ENCODE results near the gene FAM200C. TPM values are rescaled to one million over a fixed set of nuclear protein-coding genes. Genes with fewer than 3 reads are reported as not detected.

Gene FAM200C
- total and polyA plus RNA-seq, 2 of the 13 experiments (the other 11 are each of a cell fraction or from before 2014, with no cell fraction given): 3.2 to 4.7 TPM

DNA sequence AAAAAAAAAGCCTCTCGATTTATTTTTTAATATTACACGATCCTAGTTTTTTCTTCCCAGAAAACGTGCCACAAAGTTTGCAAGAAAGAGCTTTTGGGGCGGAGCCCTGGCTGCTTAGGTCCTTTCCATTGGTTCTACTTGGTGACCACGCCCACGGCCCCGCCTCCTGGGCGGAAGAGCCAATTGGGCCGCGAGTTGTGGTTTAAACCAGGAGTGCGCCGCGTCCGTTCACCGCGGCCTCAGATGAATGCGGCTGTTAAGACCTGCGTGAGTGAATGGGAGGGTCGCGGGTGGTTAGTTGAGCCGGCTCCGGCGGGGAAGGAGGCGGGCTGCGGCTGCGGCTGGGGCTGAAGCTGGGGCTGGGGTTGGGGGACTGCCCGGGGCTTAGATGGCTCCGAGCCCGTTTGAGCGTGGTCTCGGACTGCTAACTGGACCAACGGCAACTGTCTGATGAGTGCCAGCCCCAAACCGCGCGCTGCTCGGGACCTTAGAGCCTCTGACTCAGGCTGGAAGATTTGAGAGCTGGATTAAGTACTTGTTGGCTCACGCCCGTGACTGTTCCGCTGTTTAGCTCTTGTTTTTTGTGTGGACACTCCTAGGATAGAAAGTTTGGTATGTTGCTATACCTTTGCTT lies 21.9 kb upstream of the FAM200C start, which contains the start of gene PTTG1 (continued):
- TF ChIP-seq, protein P1, sequence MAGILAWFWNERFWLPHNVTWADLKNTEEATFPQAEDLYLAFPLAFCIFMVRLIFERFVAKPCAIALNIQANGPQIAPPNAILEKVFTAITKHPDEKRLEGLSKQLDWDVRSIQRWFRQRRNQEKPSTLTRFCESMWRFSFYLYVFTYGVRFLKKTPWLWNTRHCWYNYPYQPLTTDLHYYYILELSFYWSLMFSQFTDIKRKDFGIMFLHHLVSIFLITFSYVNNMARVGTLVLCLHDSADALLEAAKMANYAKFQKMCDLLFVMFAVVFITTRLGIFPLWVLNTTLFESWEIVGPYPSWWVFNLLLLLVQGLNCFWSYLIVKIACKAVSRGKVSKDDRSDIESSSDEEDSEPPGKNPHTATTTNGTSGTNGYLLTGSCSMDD (CRISPR knock-in tag; IDR thresholded peaks at IDR 0.05): no peak
- TF ChIP-seq DMAP1 (CRISPR knock-in tag; IDR thresholded peaks at IDR 0.05): peak; percentile 72; the same call in 1 of the 2 replicates
- TF ChIP-seq MAZ (IDR thresholded peaks at IDR 0.05; ENCODE audit: borderline replicate concordance, low read depth, low read length): no peak
- no peak for TF ChIP-seq MAZ (CRISPR knock-in tag; IDR thresholded peaks at IDR 0.05; ENCODE audit: low read depth)
- TF ChIP-seq TARDBP (CRISPR knock-in tag; IDR thresholded peaks at IDR 0.05): no peak
- TF ChIP-seq KMT2B (CRISPR knock-in tag; IDR thresholded peaks at IDR 0.05): peak; percentile 66; the same call in 1 of the 2 replicates
- peak; percentile 41; the same call in 1 of the 2 replicates for TF ChIP-seq GATA4 (IDR thresholded peaks at IDR 0.05; ENCODE audit: borderline replicate concordance, low read depth)
- no peak for TF ChIP-seq GATAD2A (CRISPR knock-in tag; IDR thresholded peaks at IDR 0.05)
- TF ChIP-seq ZNF776 (CRISPR knock-in tag; IDR thresholded peaks at IDR 0.05): no peak
- no peak for TF ChIP-seq MAF1 (CRISPR knock-in tag; IDR thresholded peaks at IDR 0.05; ENCODE audit: borderline replicate concordance)
- 0 out of 2 replicates have a peak, but pooled peaks have one; percentile 37 for TF ChIP-seq ZMAT3 (CRISPR knock-in tag; conservative IDR thresholded peaks at IDR 0.05)
- TF ChIP-seq TGIF2 (CRISPR knock-in tag; IDR thresholded peaks at IDR 0.05): peak; percentile 64; the same call in 1 of the 2 replicates
- no peak for TF ChIP-seq SRSF4 (IDR thresholded peaks at IDR 0.05; ENCODE audit: low read depth, low read length, poor library complexity, severe bottlenecking)
- TF ChIP-seq PRPF4 (IDR thresholded peaks at IDR 0.05; ENCODE audit: low read depth, low read length, poor library complexity, severe bottlenecking): no peak
- TF ChIP-seq KDM5A (IDR thresholded peaks at IDR 0.05; ENCODE audit: borderline replicate concordance, low read length): peak; percentile 50; the same call in 1 of the 2 replicates
- peak; percentile 85 for TF ChIP-seq ASH2L (IDR thresholded peaks at IDR 0.05; ENCODE audit: insufficient read length, low read depth, low read length)
- no peak for TF ChIP-seq ETV5 (CRISPR knock-in tag; IDR thresholded peaks at IDR 0.05; ENCODE audit: borderline replicate concordance)
- TF ChIP-seq MEIS1 (CRISPR knock-in tag; IDR thresholded peaks at IDR 0.05; ENCODE audit: borderline replicate concordance): no peak
- no peak for TF ChIP-seq NCOA1 (CRISPR knock-in tag; IDR thresholded peaks at IDR 0.05)
- TF ChIP-seq, protein P2, sequence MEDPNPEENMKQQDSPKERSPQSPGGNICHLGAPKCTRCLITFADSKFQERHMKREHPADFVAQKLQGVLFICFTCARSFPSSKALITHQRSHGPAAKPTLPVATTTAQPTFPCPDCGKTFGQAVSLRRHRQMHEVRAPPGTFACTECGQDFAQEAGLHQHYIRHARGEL (CRISPR knock-in tag; IDR thresholded peaks at IDR 0.05): no peak
- TF ChIP-seq ZNF788 (CRISPR knock-in tag; IDR thresholded peaks at IDR 0.05; ENCODE audit: borderline replicate concordance): no peak
- peak; percentile 65 for TF ChIP-seq SP2 (CRISPR knock-in tag; IDR thresholded peaks at IDR 0.05)
- no peak for TF ChIP-seq RARA (CRISPR knock-in tag; IDR thresholded peaks at IDR 0.05)
- no peak for TF ChIP-seq IKZF1 (IDR thresholded peaks at IDR 0.05)
- peak; percentile 50; the same call in 1 of the 2 replicates for TF ChIP-seq KDM2A (CRISPR knock-in tag; IDR thresholded peaks at IDR 0.05; ENCODE audit: borderline replicate concordance, low read depth)

All from HepG2 (cell line).